Prostate gland (tissue), 2 donors: ENCODE results near the gene TSPAN18.

Experiments
- CTCF ChIP-seq, 4 experiments: fragments of 200-600 bp in 2 of 4; fragments of 450-650 bp in 2 of 4; sonication (generic) in 2 of 4; IDR thresholded peaks; 1 replicate in 3 of 4; 2 replicates in 1 of 4; pipeline ENCODE4 v1.5.1; 2016 to 2019; ENCODE audit warnings: antibody characterized with exemption in 4 of 4, mild to moderate bottlenecking in 2 of 4, moderate library complexity in 2 of 4
- POLR2A ChIP-seq: fragments of 450-650 bp; IDR thresholded peaks from one replicate; pipeline ENCODE4 v1.6.1; 2016; ENCODE audit warnings: antibody characterized with exemption, mild to moderate bottlenecking
- POLR2AphosphoS5 ChIP-seq: sonication (generic); formaldehyde crosslinking; IDR thresholded peaks from one replicate; pipeline ENCODE4 v1.6.1; 2017; ENCODE audit warnings: antibody characterized with exemption

GRCh38 chr11:44868021-44868420, 141.3 kb downstream of the TSPAN18 start:
- TF ChIP-seq CTCF (IDR thresholded peaks at IDR 0.05) = no peak
- no peak for TF ChIP-seq POLR2A
- TF ChIP-seq POLR2AphosphoS5 = no peak
